HEK293 (cell line): ENCODE results near the gene ZNF275.

ENCODE experiments used
- CTCF ChIA-PET: fragments of 350-600 bp; formaldehyde crosslinking; extraction: SDS; loops from one replicate; lab custom pipeline; 2021; ENCODE audit warnings: antibody characterized with exemption; lab: Yijun Ruan, JAX
- POLR2A ChIA-PET: fragments of 300-600 bp; formaldehyde crosslinking; extraction: SDS; loops from one replicate; lab custom pipeline; 2020; ENCODE audit warnings: antibody characterized with exemption, inconsistent platforms; lab: Yijun Ruan, JAX
- H3K27ac ChIP-seq: fragments of 200-500 bp; sonication (Bioruptor generic); 2 replicates; pipeline ENCODE4 v1.5.1; 2014; ENCODE audit warnings: low read depth, low read length, control low read depth, inconsistent platforms; ENCODE audit errors: extremely low read depth
- H3K36me3 ChIP-seq, 2 experiments: fragments of 200-500 bp in 1 of 2; sonication (Bioruptor generic) in 1 of 2; 1 replicate in 1 of 2; 2 replicates in 1 of 2; pipeline ENCODE4 v1.5.1; 2014 to 2017; ENCODE audit warnings: inconsistent platforms in 2 of 2, low read length in 2 of 2; ENCODE audit not compliant: control insufficient read depth in 2 of 2, insufficient read depth in 1 of 2
- H3K4me1 ChIP-seq: fragments of 200-500 bp; sonication (Bioruptor generic); 2 replicates; pipeline ENCODE4 v1.5.1; 2014; ENCODE audit warnings: mild to moderate bottlenecking, low read length, inconsistent platforms; ENCODE audit not compliant: control insufficient read depth, insufficient read depth
- H3K4me3 ChIP-seq: 2 replicates; pipeline ENCODE4 v1.5.1; 2011; ENCODE audit warnings: low read depth, mild to moderate bottlenecking, control low read depth, low read length, moderate library complexity
- H3K9me3 ChIP-seq: fragments of 200-500 bp; sonication (Bioruptor generic); 2 replicates; pipeline ENCODE4 v1.5.1; 2014; ENCODE audit warnings: low read depth, low read length, inconsistent platforms; ENCODE audit not compliant: control insufficient read depth, insufficient read depth
- EGR2 ChIP-seq: fragments of 450-650 bp; formaldehyde crosslinking; IDR thresholded peaks from 2 replicates; pipeline ENCODE4 v1.5.1; 2016; ENCODE audit warnings: low read depth, missing biosample characterization, missing genetic modification characterization
- GLIS1 ChIP-seq: fragments of 450-650 bp; formaldehyde crosslinking; IDR thresholded peaks from 2 replicates; pipeline ENCODE4 v1.5.1; 2016; ENCODE audit warnings: missing biosample characterization, missing genetic modification characterization
- GLIS2 ChIP-seq: fragments of 450-650 bp; formaldehyde crosslinking; IDR thresholded peaks from 2 replicates; pipeline ENCODE4 v1.5.1; 2016; ENCODE audit warnings: missing biosample characterization, missing genetic modification characterization
- HOXD13 ChIP-seq: sonication (generic); formaldehyde crosslinking; IDR thresholded peaks from 2 replicates; pipeline ENCODE4 v1.8.0; 2022; ENCODE audit warnings: missing genetic modification reagents, borderline replicate concordance
- KLF7 ChIP-seq: fragments of 450-650 bp; formaldehyde crosslinking; IDR thresholded peaks from 2 replicates; pipeline ENCODE4 v1.5.1; 2016; ENCODE audit warnings: missing biosample characterization, missing genetic modification characterization, borderline replicate concordance
- KLF8 ChIP-seq: fragments of 450-650 bp; formaldehyde crosslinking; IDR thresholded peaks from 2 replicates; pipeline ENCODE4 v1.5.1; 2016; ENCODE audit warnings: missing biosample characterization, missing genetic modification characterization
- RBAK ChIP-seq: fragments of 450-650 bp; formaldehyde crosslinking; IDR thresholded peaks from 2 replicates; pipeline ENCODE4 v1.5.1; 2016; ENCODE audit warnings: missing biosample characterization, missing genetic modification characterization
- ZFP41 ChIP-seq: fragments of 450-650 bp; formaldehyde crosslinking; IDR thresholded peaks from 2 replicates; pipeline ENCODE4 v1.5.1; 2016; ENCODE audit warnings: missing biosample characterization, missing genetic modification characterization, borderline replicate concordance
- ZNF132 ChIP-seq: fragments of 450-650 bp; formaldehyde crosslinking; IDR thresholded peaks from 2 replicates; pipeline ENCODE4 v1.5.1; 2017; ENCODE audit warnings: missing biosample characterization, missing genetic modification characterization, borderline replicate concordance
- ZNF140 ChIP-seq: fragments of 450-650 bp; formaldehyde crosslinking; IDR thresholded peaks from 2 replicates; pipeline ENCODE4 v1.5.1; 2016; ENCODE audit warnings: missing biosample characterization, missing genetic modification characterization
- ZNF146 ChIP-seq: fragments of 450-650 bp; formaldehyde crosslinking; IDR thresholded peaks from 2 replicates; pipeline ENCODE4 v1.5.1; 2016; ENCODE audit warnings: missing biosample characterization, missing genetic modification characterization
- ZNF175 ChIP-seq: fragments of 450-650 bp; formaldehyde crosslinking; IDR thresholded peaks from 2 replicates; pipeline ENCODE4 v1.5.1; 2016; ENCODE audit warnings: missing biosample characterization, missing genetic modification characterization
- ZNF211 ChIP-seq: fragments of 450-650 bp; formaldehyde crosslinking; IDR thresholded peaks from 2 replicates; pipeline ENCODE4 v1.5.1; 2016; ENCODE audit warnings: low read depth, missing biosample characterization, missing genetic modification characterization
- ZNF221 ChIP-seq: fragments of 450-650 bp; formaldehyde crosslinking; IDR thresholded peaks from 2 replicates; pipeline ENCODE4 v1.5.1; 2017; ENCODE audit warnings: missing biosample characterization, missing genetic modification characterization, borderline replicate concordance
- ZNF266 ChIP-seq: fragments of 450-650 bp; formaldehyde crosslinking; IDR thresholded peaks from 2 replicates; pipeline ENCODE4 v1.5.1; 2016; ENCODE audit warnings: missing biosample characterization, missing genetic modification characterization, low read depth
- ZNF311 ChIP-seq: fragments of 450-650 bp; formaldehyde crosslinking; IDR thresholded peaks from 2 replicates; pipeline ENCODE4 v1.5.1; 2017; ENCODE audit warnings: missing biosample characterization, missing genetic modification characterization, borderline replicate concordance
- ZNF510 ChIP-seq: fragments of 450-650 bp; formaldehyde crosslinking; IDR thresholded peaks from 2 replicates; pipeline ENCODE4 v1.5.1; 2018; ENCODE audit warnings: mild to moderate bottlenecking, missing genetic modification characterization, missing biosample characterization; ENCODE audit not compliant: insufficient replicate concordance
- ZNF521 ChIP-seq: fragments of 450-650 bp; formaldehyde crosslinking; IDR thresholded peaks from 2 replicates; pipeline ENCODE4 v1.5.1; 2017; ENCODE audit warnings: missing biosample characterization, mild to moderate bottlenecking, missing genetic modification characterization
- ZNF571 ChIP-seq: fragments of 450-650 bp; formaldehyde crosslinking; IDR thresholded peaks from 2 replicates; pipeline ENCODE4 v1.5.0; 2017; ENCODE audit warnings: missing biosample characterization, missing genetic modification characterization
- ZNF585B ChIP-seq: fragments of 450-650 bp; formaldehyde crosslinking; IDR thresholded peaks from 2 replicates; pipeline ENCODE4 v1.5.1; 2016; ENCODE audit warnings: missing biosample characterization, missing genetic modification characterization
- ZNF600 ChIP-seq: fragments of 450-650 bp; formaldehyde crosslinking; IDR thresholded peaks from 2 replicates; pipeline ENCODE4 v1.5.1; 2016; ENCODE audit warnings: missing biosample characterization, missing genetic modification characterization
- ZNF621 ChIP-seq: fragments of 450-650 bp; formaldehyde crosslinking; IDR thresholded peaks from 2 replicates; pipeline ENCODE4 v1.5.1; 2017; ENCODE audit warnings: missing biosample characterization, missing genetic modification characterization
- ZNF623 ChIP-seq: fragments of 450-650 bp; formaldehyde crosslinking; IDR thresholded peaks from 2 replicates; pipeline ENCODE4 v1.5.1; 2016; ENCODE audit warnings: missing biosample characterization, missing genetic modification characterization
- ZNF654 ChIP-seq: fragments of 450-650 bp; formaldehyde crosslinking; IDR thresholded peaks from 2 replicates; pipeline ENCODE4 v1.5.1; 2016; ENCODE audit warnings: low read depth, missing biosample characterization, missing genetic modification characterization
- ZNF776 ChIP-seq: fragments of 450-650 bp; formaldehyde crosslinking; IDR thresholded peaks from 2 replicates; pipeline ENCODE4 v1.5.0; 2017; ENCODE audit warnings: missing biosample characterization, missing genetic modification characterization, borderline replicate concordance
- ZNF837 ChIP-seq: fragments of 450-650 bp; formaldehyde crosslinking; IDR thresholded peaks from 2 replicates; pipeline ENCODE4 v1.5.1; 2016; ENCODE audit warnings: missing biosample characterization, missing genetic modification characterization
- TF ChIP-seq, protein P1 (sequence below): fragments of 450-650 bp; formaldehyde crosslinking; IDR thresholded peaks from 2 replicates; pipeline ENCODE4 v1.5.1; 2016; ENCODE audit warnings: missing biosample characterization, missing genetic modification characterization
- TF ChIP-seq, protein P2 (sequence below): fragments of 450-650 bp; formaldehyde crosslinking; IDR thresholded peaks from 2 replicates; pipeline ENCODE4 v1.5.1; 2016; ENCODE audit warnings: missing biosample characterization, missing genetic modification characterization
- TF ChIP-seq, protein P3 (sequence below): fragments of 450-650 bp; formaldehyde crosslinking; IDR thresholded peaks from 2 replicates; pipeline ENCODE4 v1.5.1; 2017; ENCODE audit warnings: missing biosample characterization, missing genetic modification characterization
- TF ChIP-seq, protein P4 (sequence below): fragments of 450-650 bp; formaldehyde crosslinking; IDR thresholded peaks from 2 replicates; pipeline ENCODE4 v1.5.1; 2016; ENCODE audit warnings: missing biosample characterization, missing genetic modification characterization

The ZNF275 gene

DNA sequence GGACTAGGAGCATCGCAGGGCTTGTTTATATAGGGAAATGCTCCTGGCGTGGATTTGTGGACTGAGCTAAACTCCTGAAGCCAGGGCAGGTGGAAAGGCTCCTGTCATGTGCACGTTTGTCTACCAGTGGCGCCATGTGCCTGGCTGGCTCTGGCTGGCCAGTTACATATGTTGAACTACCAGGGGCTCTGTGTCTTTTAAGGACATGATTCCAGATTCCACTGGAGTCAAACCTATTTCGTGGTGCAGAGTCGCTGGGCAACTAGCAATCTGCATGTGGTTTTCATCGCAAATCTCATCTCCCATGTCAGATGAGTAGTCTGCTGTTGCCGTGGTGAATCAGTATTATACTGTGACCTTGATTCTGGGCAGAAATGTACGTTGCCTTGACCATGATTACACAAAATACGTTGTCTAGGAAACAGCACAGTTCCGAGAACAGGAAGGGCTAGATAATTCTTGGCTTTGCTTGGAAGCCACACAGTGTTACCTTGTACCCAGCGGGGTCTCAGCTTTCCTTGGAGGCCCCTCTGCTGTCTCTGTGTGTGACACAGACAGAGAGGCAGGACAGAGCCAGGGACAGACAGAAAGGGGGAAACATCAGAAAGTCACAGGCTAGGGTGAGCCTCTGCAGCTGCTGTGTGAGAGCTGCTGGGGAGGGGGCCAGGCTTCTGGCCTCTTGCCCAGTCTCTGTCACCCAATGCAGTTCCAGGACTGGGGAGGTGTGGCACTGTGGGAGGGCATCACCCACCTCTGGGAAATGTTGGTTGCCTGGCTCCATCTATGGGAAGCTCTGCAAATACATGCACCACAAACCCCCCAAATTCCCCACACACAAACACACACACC is 48.0 kb downstream of the ZNF275 start (continued):
- TF ChIP-seq ZNF654 (tag by site-specific recombination): peak; percentile 40
- TF ChIP-seq, protein P1, sequence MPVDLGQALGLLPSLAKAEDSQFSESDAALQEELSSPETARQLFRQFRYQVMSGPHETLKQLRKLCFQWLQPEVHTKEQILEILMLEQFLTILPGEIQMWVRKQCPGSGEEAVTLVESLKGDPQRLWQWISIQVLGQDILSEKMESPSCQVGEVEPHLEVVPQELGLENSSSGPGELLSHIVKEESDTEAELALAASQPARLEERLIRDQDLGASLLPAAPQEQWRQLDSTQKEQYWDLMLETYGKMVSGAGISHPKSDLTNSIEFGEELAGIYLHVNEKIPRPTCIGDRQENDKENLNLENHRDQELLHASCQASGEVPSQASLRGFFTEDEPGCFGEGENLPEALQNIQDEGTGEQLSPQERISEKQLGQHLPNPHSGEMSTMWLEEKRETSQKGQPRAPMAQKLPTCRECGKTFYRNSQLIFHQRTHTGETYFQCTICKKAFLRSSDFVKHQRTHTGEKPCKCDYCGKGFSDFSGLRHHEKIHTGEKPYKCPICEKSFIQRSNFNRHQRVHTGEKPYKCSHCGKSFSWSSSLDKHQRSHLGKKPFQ (tag by site-specific recombination): no peak
- no peak for TF ChIP-seq RBAK (tag by site-specific recombination)
- peak; percentile 72 for TF ChIP-seq GLIS1 (tag by site-specific recombination)
- TF ChIP-seq GLIS2 (tag by site-specific recombination): peak; percentile 67
- TF ChIP-seq EGR2 (tag by site-specific recombination): peak; percentile 46; the same call in 1 of the 2 replicates
- no peak for TF ChIP-seq ZNF837 (tag by site-specific recombination)
- no peak for TF ChIP-seq ZFP41 (tag by site-specific recombination)

DNA sequence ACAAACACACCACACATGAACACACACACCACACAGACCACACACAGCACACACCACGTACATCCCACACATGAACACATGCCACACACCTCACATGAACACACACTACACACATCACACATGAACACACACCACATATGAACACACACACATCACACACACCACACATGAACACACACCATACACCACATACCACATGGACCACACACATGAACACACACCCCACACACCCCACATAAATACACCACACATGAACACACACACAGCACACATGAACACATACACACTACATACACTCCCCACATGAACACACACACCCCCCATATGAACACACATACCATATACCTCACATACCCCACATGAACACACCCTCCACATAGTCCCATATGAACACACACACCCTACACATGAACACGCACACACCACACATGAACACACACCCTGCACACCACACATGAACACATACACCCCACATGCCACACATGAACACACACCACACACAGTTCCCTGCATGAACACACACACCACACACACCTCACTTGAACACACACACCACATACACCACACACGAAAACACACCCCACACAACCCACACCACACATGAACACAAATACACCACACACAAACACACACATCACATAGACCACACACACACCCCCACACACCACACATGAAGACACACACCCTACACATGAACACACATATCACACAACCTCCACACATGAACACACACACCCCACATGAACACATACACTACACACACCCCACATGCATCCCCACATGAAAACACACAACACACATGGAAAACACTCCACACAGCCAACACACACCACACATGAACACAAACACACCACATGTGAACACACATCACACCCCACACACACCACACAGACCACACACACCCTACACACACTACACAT is 48.9 kb downstream of the ZNF275 start:
- Histone ChIP-seq H3K36me3 (no peaks in the 10 kb centered on the region), H3K4me3 (no peak overlapping the region), H3K4me1 (no peaks in the 10 kb centered on the region), H3K9me3 (no peaks in the 10 kb centered on the region), H3K27ac (no peak overlapping the region)
- ChIA-PET CTCF (no interaction called here), POLR2A (no interaction called here)
- TF ChIP-seq ZNF175 (tag by site-specific recombination) (peak; percentile 45; the same call in 1 of the 2 replicates), ZNF311 (tag by site-specific recombination) (peak; percentile 62; the same call in 1 of the 2 replicates), ZNF571 (tag by site-specific recombination) (peak; percentile 65; the same call in 1 of the 2 replicates), ZNF140 (tag by site-specific recombination) (peak; percentile 7; the same call in 1 of the 2 replicates), ZNF211 (tag by site-specific recombination) (no peak), EGR2 (tag by site-specific recombination) (no peak), ZNF621 (tag by site-specific recombination) (peak; percentile 19; the same call in 1 of the 2 replicates), ZNF600 (tag by site-specific recombination) (no peak), ZNF623 (tag by site-specific recombination) (no peak), ZNF221 (tag by site-specific recombination) (no peak), KLF7 (tag by site-specific recombination) (no peak), ZNF510 (tag by site-specific recombination) (no peak), ZNF585B (tag by site-specific recombination) (0 out of 2 replicates have a peak, but pooled peaks have one; percentile 6), ZNF146 (tag by site-specific recombination) (no peak), ZNF521 (tag by site-specific recombination) (no peak), KLF8 (tag by site-specific recombination) (no peak), ZNF776 (0 out of 2 replicates have a peak, but pooled peaks have one; percentile 25), ZNF266 (tag by site-specific recombination) (0 out of 2 replicates have a peak, but pooled peaks have one; percentile 32), ZNF132 (no peak), HOXD13 (0 out of 2 replicates have a peak, but pooled peaks have one; percentile 37)
- TF ChIP-seq, protein P2, sequence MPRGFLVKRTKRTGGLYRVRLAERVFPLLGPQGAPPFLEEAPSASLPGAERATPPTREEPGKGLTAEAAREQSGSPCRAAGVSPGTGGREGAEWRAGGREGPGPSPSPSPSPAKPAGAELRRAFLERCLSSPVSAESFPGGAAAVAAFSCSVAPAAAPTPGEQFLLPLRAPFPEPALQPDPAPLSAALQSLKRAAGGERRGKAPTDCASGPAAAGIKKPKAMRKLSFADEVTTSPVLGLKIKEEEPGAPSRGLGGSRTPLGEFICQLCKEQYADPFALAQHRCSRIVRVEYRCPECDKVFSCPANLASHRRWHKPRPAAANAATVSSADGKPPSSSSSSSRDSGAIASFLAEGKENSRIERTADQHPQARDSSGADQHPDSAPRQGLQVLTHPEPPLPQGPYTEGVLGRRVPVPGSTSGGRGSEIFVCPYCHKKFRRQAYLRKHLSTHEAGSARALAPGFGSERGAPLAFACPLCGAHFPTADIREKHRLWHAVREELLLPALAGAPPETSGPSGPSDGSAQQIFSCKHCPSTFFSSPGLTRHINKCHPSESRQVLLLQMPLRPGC (tag by site-specific recombination): no peak
- TF ChIP-seq, protein P3, sequence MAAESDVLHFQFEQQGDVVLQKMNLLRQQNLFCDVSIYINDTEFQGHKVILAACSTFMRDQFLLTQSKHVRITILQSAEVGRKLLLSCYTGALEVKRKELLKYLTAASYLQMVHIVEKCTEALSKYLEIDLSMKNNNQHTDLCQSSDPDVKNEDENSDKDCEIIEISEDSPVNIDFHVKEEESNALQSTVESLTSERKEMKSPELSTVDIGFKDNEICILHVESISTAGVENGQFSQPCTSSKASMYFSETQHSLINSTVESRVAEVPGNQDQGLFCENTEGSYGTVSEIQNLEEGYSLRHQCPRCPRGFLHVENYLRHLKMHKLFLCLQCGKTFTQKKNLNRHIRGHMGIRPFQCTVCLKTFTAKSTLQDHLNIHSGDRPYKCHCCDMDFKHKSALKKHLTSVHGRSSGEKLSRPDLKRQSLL: no peak; the same call in 1 of the 2 replicates
- TF ChIP-seq, protein P4, sequence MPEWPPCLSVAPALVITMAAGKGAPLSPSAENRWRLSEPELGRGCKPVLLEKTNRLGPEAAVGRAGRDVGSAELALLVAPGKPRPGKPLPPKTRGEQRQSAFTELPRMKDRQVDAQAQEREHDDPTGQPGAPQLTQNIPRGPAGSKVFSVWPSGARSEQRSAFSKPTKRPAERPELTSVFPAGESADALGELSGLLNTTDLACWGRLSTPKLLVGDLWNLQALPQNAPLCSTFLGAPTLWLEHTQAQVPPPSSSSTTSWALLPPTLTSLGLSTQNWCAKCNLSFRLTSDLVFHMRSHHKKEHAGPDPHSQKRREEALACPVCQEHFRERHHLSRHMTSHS (tag by site-specific recombination): no peak
